Activated T-cell treated with anti-CD3 and anti-CD28 coated beads for 48 hours (primary cell): ENCODE results near the gene ST7.
"Not testable (repeated sequence)": the region's sequence is repeated elsewhere in the genome, so short reads cannot be mapped to it uniquely, and the experiment has no call there.

Experiments used
- DNase-seq: peaks from one replicate; pipeline ENCODE4 v3.0.0-alpha.2; 2020; ENCODE audit warnings: low read depth

Gene ST7

GRCh38 chr7:116951366-116952292 lies 1.7 kb upstream of the ST7 start:
- DNase-seq: no peak

DNA sequence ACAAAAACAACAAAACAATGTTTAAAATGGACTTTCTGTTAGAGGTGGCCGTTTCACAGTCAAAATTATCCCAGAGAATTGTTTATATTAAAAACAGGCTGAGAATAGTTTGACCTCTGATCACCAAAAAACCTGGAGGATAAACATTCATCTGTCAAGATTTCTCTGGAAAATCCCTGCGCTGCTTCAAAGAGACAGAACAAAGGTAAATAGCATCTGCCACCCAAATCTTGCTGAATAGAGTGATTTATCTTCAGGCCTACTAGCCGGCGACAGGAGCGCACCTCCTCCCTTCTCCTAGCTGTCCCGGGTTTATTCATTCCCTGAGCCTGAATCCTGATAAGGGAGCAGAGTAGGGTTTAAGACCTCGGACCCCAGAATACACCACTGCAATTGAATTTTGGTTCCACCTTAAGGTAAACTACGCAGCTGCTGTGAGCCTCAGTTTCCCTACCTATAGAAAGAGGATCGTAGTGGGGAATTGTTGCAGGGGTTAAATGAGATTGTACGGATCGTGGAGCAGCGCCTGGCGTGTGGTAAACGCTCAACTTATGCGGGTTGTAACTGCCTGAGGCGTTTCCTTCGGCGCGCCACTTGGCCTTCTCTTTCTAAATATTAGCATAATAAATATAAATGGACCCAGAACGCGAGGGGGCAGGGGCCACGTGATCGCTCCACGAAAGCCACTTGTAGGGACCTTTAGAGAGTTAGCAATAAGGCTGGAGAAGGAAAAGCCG lies 498 bp upstream of the ST7 start:
- DNase-seq: no peak

DNA sequence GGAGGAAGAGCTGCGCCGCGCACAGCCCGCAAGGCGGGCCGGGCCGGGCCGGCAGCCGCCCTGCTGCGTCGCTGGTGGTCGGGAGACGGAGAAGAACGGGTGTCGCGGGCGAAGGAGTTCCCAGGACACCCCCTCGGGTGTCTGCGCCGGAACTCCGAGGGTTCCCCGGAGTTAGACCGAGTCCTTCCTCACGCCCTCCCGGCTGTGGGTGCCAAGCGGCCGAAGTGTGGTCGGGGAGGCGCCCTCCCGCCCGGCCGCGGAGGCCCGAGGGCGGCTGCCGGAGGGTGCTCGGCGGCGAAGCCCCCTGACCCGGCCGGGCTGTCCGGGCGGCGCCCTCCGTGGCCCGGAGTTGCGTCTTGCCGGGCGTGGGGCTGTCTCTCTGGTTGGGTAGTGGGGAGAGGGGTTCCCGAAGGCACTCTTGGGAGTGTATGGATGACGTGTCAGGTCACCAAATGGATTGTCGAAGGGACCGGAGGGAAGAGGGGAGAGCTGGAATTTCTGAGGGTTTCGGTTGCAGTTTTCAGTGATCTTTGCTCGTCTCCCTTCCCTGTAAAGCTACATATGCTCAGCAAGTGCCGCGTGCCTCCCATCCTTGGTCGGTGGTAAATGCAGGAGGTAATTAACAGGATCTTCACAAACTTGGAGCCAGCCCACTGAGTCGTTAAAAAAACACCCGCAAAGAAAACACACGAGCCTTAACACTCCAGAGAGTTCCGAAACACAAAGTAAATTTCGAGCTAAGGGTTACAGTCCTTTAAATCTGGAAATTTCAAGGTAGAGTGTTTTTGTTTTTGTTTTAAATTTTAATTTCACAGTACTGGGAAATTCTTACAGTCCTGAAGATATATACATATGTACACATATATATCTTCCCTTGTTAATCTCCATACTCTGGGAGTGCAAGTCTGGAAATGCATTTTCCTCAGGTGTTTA lies 871 bp downstream of the ST7 start:
- no peak for DNase-seq

GRCh38 chr7:116955340-116955739 lies 2.0 kb downstream of the ST7 start:
- DNase-seq: no peak

GRCh38 chr7:116955801-116956476 lies 2.6 kb downstream of the ST7 start:
- DNase-seq: no peak

DNA sequence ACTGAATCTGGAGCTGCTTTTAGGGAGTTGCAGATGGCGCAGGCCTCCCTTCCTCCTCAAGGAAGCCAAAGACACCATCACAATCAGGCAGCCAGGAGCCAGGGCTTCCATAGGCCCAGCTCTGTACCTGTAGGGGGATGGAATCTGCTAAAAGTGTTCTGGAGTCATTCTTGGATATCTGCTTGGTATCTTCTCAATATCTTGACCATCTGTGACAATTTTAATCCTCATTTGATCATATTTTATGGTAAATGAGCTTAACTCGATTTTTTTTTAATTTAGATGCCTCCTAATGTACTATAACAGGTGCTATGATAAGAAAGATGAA lies 3.1 kb downstream of the ST7 start:
- DNase-seq: no peak

GRCh38 chr7:116957874-116958273 lies 4.6 kb downstream of the ST7 start:
- DNase-seq: no peak

DNA sequence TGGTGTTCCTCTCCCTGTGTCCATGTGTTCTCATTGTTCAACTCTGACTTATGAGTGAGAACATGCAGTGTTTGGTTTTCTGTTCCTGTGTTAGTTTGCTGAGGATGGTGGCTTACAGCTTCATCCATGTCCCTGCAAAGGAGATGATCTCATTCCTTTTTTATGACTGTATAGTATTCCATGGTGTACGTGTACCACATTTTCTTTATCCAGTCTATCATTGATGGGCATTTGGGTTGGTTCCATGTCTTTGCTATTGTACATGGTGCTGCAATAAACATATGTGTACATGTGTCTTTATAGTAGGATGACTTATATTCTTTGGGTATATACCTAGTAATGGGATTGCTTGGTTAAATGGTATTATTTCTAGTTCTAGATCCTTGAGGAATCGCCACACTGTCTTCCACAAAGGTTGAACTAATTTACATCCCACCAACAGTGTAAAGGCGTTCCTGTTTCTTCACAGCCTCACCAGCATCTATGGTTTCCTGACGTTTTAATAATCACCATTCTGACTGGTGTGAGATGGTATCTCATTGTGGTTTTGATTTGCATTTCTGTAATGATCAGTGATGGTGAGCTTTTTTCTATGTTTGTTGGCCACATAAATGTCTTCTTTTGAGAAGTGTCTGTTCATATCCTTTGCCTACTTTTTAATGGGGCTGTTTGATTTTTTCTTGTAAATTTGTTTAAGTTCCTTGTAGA lies 8.8 kb downstream of the ST7 start:
- DNase-seq: not testable (repeated sequence)

GRCh38 chr7:116963234-116963633 lies 9.9 kb downstream of the ST7 start:
- no peak for DNase-seq

DNA sequence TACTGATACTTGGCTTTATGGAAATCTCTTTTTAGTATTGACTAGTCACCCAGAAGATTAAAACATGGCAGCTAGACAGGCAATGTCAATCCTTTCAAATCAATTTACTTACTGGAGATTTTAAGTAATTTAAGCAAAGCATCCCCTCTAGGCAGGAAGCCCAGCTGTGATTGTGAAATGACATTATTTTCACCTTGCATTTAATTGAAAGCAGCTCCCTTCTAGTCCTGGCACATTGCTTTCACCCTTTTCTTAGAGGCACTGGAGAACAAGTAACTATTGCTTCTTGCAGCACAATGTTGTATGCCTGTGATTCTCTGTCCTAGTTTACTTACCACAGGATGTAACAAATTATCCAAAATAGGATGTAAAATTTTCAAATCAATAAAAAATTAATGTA lies 13.3 kb downstream of the ST7 start:
- no peak for DNase-seq

GRCh38 chr7:116967254-116967922 lies 14.1 kb downstream of the ST7 start:
- DNase-seq: no peak

DNA sequence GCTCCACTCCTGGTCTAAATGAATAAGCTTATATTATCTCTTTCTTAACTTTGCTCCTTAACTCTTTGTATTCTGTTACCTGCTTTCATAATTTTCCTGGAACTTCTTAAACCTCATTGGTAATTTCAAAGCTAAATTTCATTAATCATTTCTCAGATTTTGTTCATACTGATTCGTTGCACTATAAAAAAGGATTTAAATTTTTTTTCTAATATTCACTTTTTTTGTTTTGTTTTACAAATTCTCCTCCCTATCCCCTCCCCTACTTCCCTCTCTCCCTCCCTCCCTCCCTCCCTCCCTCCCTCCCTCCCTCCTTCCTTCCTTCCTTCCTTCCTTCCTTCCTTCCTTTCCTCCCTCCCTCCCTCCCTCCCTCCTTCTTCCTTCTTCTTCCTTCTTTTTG lies 14.7 kb downstream of the ST7 start:
- no peak for DNase-seq

GRCh38 chr7:116968631-116969030 lies 15.3 kb downstream of the ST7 start:
- no peak for DNase-seq

DNA sequence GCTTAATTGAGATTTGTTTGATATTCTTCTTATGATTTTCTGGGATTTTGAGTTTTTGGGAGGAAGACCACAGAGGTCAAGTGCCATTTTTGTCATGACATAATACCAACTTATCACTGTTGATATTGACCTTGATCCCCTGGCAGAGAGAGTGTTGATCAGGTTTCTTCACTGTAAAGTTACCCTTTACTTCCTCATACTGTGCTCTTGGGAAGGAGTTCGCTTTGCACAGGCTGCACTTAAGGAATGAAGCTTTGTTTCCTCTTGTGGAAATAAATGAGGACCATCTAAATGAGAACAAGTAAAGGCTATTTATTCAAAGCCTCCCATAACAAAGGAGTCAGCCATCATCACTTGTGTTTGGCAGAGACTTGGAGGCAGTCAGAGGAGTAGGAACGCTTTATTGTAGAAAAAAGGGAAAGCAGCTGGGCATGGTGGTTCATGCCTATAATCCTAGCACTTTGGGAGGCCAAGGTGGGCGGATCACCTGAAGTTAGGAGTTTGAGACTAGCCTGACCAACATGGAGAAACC lies 16.1 kb downstream of the ST7 start:
- DNase-seq: no peak

DNA sequence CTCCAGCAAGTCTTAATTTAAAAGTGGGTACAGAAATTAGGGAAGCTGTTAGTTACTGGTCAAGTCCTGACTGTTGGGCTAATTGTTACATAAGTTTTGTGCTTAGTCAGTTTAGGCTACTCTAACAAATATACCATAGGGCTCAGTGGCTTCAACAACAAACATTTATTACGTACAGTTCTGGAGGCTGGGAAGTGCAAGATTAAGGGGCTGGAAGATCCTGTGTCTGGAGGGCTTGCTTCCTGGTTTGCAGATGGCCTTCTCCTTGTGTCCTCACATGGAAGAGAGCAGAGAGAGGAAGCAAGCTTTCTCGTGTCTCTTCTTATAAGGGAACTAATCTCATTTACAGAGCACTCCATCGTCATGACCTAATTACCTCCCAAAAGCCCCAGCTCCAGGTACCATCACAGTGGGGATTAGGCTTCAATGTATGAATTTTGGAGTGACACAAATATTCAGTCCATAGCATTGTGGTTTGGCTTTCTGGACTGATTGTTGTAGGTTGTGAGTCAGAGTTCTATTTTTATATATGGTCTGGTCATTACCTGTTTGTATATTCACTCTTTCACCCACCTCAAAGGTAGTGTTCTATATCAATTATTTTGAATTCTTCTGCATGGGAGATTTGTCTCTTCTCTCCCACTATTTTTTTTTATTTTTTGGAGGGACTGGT lies 17.1 kb downstream of the ST7 start:
- DNase-seq: no peak

GRCh38 chr7:116971153-116971552 lies 17.9 kb downstream of the ST7 start:
- DNase-seq: not testable (repeated sequence)

DNA sequence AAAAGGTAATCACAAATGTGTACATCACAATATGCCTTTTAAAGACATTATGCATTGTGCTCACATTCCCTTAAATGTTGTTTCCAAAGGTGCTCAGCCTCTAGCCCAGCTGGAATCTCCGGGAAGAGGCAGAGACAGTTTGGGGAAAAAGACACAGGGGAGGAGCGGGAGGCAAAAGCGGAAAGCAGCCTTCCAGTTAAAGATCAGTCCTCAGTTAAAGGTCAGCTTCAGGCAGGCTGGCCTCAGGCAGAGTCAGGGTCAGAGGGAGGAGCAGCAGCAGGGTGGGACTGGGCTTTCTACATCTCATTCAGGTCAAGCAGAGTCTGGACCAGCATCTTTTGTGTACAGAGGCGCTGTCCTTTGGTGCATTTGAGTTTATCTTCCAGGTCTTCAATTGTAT lies 18.6 kb downstream of the ST7 start:
- DNase-seq: no peak

- DNase-seq: not testable (repeated sequence)
Observed at GRCh38 chr7:116975024-116975423, 21.7 kb downstream of the ST7 start.

DNA sequence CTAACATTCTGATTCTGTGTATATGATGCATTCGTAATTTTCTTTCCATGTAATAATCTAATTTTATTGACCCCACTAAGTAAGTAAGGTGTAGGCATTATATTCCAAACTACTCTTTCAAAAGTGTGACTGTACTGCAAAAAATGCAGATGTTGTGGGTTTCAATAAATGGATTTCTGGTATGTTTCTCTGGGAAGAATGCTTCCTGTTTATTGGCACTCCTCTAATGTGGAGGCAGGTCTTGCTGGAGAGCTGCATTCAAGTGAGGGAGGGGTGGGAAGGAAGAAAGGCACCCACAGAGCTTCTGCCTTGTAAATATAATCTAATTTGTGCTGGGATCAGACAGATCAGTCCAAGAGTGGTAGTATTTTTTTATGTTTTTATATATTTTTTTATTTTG lies 23.9 kb downstream of the ST7 start:
- no peak for DNase-seq

GRCh38 chr7:116978006-116978405 lies 24.7 kb downstream of the ST7 start:
- no peak for DNase-seq
